Neural crest cell (in vitro differentiated cells): ENCODE results near the gene SPEG. TPM values are rescaled to one million over a fixed set of nuclear protein-coding genes. Genes with fewer than 3 reads are reported as not detected.

Source experiments
- DNase-seq: peaks from one replicate; pipeline ENCODE4 v3.0.0; 2021; ENCODE audit warnings: low read depth, mixed read lengths, low spot score
- H3K27ac Mint-ChIP-seq: one replicate; pipeline ENCODE4 v1.8.0; 2021; ENCODE audit warnings: mild to moderate bottlenecking, mixed read lengths; ENCODE audit not compliant: unreplicated experiment
- H3K27me3 Mint-ChIP-seq: 2 replicates; pipeline ENCODE4 v1.8.0; 2021; ENCODE audit warnings: low read depth, mild to moderate bottlenecking, mixed read lengths
- H3K36me3 Mint-ChIP-seq: 2 replicates; pipeline ENCODE4 v1.8.0; 2021; ENCODE audit warnings: low read depth, mild to moderate bottlenecking, mixed read lengths
- H3K4me1 Mint-ChIP-seq: 2 replicates; pipeline ENCODE4 v1.8.0; 2021; ENCODE audit warnings: mixed read lengths
- H3K4me3 Mint-ChIP-seq: one replicate; pipeline ENCODE4 v1.8.0; 2021; ENCODE audit warnings: mild to moderate bottlenecking, mixed read lengths
- H3K9me3 Mint-ChIP-seq: 2 replicates; pipeline ENCODE4 v1.8.0; 2021; ENCODE audit warnings: mixed read lengths
- CTCF ChIP-seq: fragments of 200-600 bp; sonication (generic); conservative IDR thresholded peaks from 2 replicates; pipeline ENCODE4 v1.5.0; 2021; ENCODE audit warnings: antibody characterized with exemption, mild to moderate bottlenecking
- total RNA-seq: library from RNA; stranded (reverse); gene quantifications from 2 replicates; pipeline ENCODE4 v1.2.1, GENCODE V29; 2021

Gene SPEG
- total RNA-seq, 1 donor from 2014 or later = 13.4 TPM

DNA sequence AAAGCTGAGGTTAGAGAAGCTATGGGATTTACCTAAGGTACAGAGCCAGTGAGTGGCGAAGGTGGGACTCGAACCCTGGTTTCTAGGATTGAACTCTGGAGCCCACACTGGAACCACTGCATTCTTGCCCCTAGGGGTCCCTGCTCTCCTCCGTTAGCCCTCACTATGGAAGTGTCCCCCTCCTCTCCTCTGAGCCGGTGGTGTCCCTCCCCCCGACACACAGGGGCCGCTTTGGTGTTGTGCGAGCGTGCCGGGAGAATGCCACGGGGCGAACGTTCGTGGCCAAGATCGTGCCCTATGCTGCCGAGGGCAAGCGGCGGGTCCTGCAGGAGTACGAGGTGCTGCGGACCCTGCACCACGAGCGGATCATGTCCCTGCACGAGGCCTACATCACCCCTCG, 55.5 kb downstream of the SPEG start:
- no peak overlapping the region for H3K4me3 Mint-ChIP-seq
- no peak for DNase-seq
- H3K4me1 Mint-ChIP-seq = no peaks in the 10 kb centered on the region
- H3K27ac Mint-ChIP-seq = no peak overlapping the region
- TF ChIP-seq CTCF = no peak
- no peaks in the 10 kb centered on the region for H3K9me3 Mint-ChIP-seq
- no peaks in the 10 kb centered on the region for H3K36me3 Mint-ChIP-seq
- peaks cover 73% of the 10 kb centered on the region for H3K27me3 Mint-ChIP-seq

DNA sequence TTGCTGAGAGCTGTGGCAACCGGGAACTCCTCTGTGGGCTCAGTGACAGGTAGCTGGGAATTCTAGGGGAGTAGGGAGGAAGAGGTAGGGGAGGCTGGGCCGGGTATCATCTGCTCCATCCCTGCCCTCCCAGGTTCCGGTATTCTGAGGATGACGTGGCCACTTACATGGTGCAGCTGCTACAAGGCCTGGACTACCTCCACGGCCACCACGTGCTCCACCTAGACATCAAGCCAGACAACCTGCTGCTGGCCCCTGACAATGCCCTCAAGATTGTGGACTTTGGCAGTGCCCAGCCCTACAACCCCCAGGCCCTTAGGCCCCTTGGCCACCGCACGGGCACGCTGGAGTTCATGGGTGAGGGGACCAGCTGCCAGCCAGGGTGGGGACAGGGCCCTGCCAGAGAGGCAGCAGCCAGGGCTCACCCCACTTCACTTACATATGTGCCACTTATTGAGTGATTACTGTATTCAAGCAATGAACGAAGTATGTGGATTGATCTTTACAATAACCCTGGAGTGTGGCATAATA, 56.0 kb downstream of the SPEG start:
- peaks cover 73% of the 10 kb centered on the region for H3K27me3 Mint-ChIP-seq
- H3K4me3 Mint-ChIP-seq = no peak overlapping the region

GRCh38 chr2:219491278-219491963, 56.8 kb downstream of the SPEG start:
- Mint-ChIP-seq H3K36me3 (no peaks in the 10 kb centered on the region), H3K4me1 (no peaks in the 10 kb centered on the region), H3K27me3 (peaks cover 72% of the 10 kb centered on the region), H3K9me3 (no peaks in the 10 kb centered on the region), H3K4me3 (no peak overlapping the region), H3K27ac (no peak overlapping the region)
- no peak for DNase-seq
- no peak for TF ChIP-seq CTCF

More for the DNA sequence above, 56.0 kb downstream of the SPEG start:
- no peaks in the 10 kb centered on the region for H3K36me3 Mint-ChIP-seq
- no peak for DNase-seq
- no peak overlapping the region for H3K27ac Mint-ChIP-seq
- H3K9me3 Mint-ChIP-seq = no peaks in the 10 kb centered on the region
- no peaks in the 10 kb centered on the region for H3K4me1 Mint-ChIP-seq
- TF ChIP-seq CTCF = no peak

- no peaks in the 10 kb centered on the region for H3K4me1 Mint-ChIP-seq
- no peak overlapping the region for H3K27ac Mint-ChIP-seq
- DNase-seq = no peak
- no peaks in the 10 kb centered on the region for H3K36me3 Mint-ChIP-seq
- H3K9me3 Mint-ChIP-seq = no peaks in the 10 kb centered on the region
- peaks cover 72% of the 10 kb centered on the region for H3K27me3 Mint-ChIP-seq
- no peak overlapping the region for H3K4me3 Mint-ChIP-seq
- no peak for TF ChIP-seq CTCF
These were observed 57.9 kb downstream of the SPEG start for GRCh38 chr2:219492575-219492974.

DNA sequence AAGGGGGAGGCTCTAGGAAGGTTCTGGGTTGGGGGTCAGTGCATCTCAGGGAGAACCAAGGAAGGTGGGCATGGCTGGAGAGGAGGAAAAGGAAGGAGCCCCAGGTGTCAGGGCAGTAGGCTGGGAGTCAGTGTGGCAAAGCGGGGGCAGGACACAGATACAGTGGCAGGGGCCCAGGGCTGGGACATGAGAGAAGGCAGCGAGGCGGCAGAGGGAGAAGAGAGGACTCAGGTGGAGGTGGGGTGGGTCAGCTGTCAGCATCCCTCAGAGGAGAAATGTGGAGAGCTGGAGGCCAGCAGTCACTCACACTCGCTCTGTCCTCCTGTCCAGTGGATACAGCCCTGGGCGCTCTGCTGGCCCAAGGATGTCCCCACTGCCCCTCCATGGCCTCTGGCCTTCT, 58.4 kb downstream of the SPEG start:
- Mint-ChIP-seq H3K4me1 (peaks cover under 1% of the 10 kb centered on the region), H3K27ac (no peak overlapping the region), H3K36me3 (no peaks in the 10 kb centered on the region), H3K27me3 (peaks cover 72% of the 10 kb centered on the region), H3K9me3 (no peaks in the 10 kb centered on the region), H3K4me3 (no peak overlapping the region)
- no peak for TF ChIP-seq CTCF
- no peak for DNase-seq
